HEK293T (cell line): ENCODE measurements around the gene ANO1.

Experiments used
- CTCF ChIA-PET: fragments of 350-600 bp; formaldehyde crosslinking; extraction: SDS; loops from one replicate; lab custom pipeline; 2021; ENCODE audit warnings: antibody characterized with exemption, inconsistent platforms; lab: Yijun Ruan, JAX
- POLR2A ChIA-PET: fragments of 350-600 bp; formaldehyde crosslinking; extraction: SDS; loops from one replicate; lab custom pipeline; 2020; ENCODE audit warnings: antibody characterized with exemption, inconsistent platforms; lab: Yijun Ruan, JAX
- DNase-seq: peaks from one replicate; pipeline ENCODE4 v3.0.0; 2012; ENCODE audit warnings: mixed read lengths; ENCODE audit errors: extremely low spot score
- ARNT ChIP-seq: fragments of 450-650 bp; IDR thresholded peaks from 2 replicates; pipeline ENCODE4 v1.6.1; 2017; ENCODE audit warnings: mild to moderate bottlenecking
- BHLHE40 ChIP-seq: fragments of 450-650 bp; IDR thresholded peaks from 2 replicates; pipeline ENCODE4 v1.6.1; 2016; ENCODE audit warnings: mild to moderate bottlenecking, moderate library complexity, borderline replicate concordance
- CTBP1 ChIP-seq: fragments of 450-650 bp; IDR thresholded peaks from 2 replicates; pipeline ENCODE4 v1.6.1; 2016; ENCODE audit warnings: borderline replicate concordance
- ELF4 ChIP-seq: fragments of 450-650 bp; IDR thresholded peaks from 2 replicates; pipeline ENCODE4 v1.6.1; 2017; ENCODE audit warnings: antibody characterized with exemption
- FOXA1 ChIP-seq: fragments of 450-650 bp; IDR thresholded peaks from 2 replicates; pipeline ENCODE4 v1.6.1; 2016; ENCODE audit warnings: mild to moderate bottlenecking
- FOXK2 ChIP-seq: fragments of 450-650 bp; IDR thresholded peaks from 2 replicates; pipeline ENCODE4 v1.6.1; 2016; ENCODE audit warnings: mild to moderate bottlenecking
- FOXM1 ChIP-seq: fragments of 450-650 bp; IDR thresholded peaks from 2 replicates; pipeline ENCODE4 v1.6.1; 2017; ENCODE audit warnings: mild to moderate bottlenecking, borderline replicate concordance
- HDGF ChIP-seq: fragments of 450-650 bp; IDR thresholded peaks from 2 replicates; pipeline ENCODE4 v1.6.1; 2017; ENCODE audit warnings: antibody characterized with exemption, borderline replicate concordance
- L3MBTL2 ChIP-seq: fragments of 450-650 bp; conservative IDR thresholded peaks from 2 replicates; pipeline ENCODE4 v1.6.1; 2016; ENCODE audit warnings: mild to moderate bottlenecking
- LEF1 ChIP-seq: fragments of 450-650 bp; IDR thresholded peaks from 2 replicates; pipeline ENCODE4 v1.6.1; 2017; ENCODE audit warnings: mild to moderate bottlenecking, borderline replicate concordance
- NFRKB ChIP-seq: fragments of 450-650 bp; IDR thresholded peaks from 2 replicates; pipeline ENCODE4 v1.6.1; 2016; ENCODE audit warnings: mild to moderate bottlenecking, moderate library complexity
- SP1 ChIP-seq: fragments of 450-650 bp; IDR thresholded peaks from 2 replicates; pipeline ENCODE4 v1.6.1; 2017
- SUZ12 ChIP-seq: fragments of 450-650 bp; IDR thresholded peaks from 2 replicates; pipeline ENCODE4 v1.6.1; 2016; ENCODE audit warnings: mild to moderate bottlenecking
- TARDBP ChIP-seq: fragments of 450-650 bp; IDR thresholded peaks from 2 replicates; pipeline ENCODE4 v1.6.1; 2016
- ZNF384 ChIP-seq: fragments of 450-650 bp; IDR thresholded peaks from 2 replicates; pipeline ENCODE4 v1.6.1; 2016
- TF ChIP-seq, protein P1 (sequence below): fragments of 450-650 bp; IDR thresholded peaks from 2 replicates; pipeline ENCODE4 v1.6.1; 2016

The ANO1 gene

DNA sequence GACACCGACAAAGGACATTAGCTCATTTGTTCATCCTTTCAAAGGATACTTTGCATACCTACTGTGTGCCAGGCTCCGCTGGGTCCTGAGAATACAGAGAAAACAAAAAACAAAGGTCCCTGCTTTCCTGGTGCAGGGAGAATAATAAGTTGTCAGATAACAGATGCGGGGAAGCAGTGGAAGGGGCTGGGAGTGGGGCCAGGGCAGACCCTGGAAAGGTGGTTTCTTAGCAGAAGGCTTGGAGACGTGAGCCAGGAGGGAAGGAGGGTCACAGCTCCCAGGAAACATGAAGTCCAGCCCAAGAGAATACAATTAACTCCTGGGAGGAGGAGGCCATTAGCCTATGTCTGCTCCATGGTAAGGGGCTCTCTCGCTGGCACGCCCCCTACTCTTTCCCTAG, 9.8 kb upstream of the ANO1 start:
- ChIA-PET CTCF (no interaction called here), POLR2A (no interaction called here)
- TF ChIP-seq, protein P1, sequence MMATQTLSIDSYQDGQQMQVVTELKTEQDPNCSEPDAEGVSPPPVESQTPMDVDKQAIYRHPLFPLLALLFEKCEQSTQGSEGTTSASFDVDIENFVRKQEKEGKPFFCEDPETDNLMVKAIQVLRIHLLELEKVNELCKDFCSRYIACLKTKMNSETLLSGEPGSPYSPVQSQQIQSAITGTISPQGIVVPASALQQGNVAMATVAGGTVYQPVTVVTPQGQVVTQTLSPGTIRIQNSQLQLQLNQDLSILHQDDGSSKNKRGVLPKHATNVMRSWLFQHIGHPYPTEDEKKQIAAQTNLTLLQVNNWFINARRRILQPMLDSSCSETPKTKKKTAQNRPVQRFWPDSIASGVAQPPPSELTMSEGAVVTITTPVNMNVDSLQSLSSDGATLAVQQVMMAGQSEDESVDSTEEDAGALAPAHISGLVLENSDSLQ: no peak
- DNase-seq: no peak

DNA sequence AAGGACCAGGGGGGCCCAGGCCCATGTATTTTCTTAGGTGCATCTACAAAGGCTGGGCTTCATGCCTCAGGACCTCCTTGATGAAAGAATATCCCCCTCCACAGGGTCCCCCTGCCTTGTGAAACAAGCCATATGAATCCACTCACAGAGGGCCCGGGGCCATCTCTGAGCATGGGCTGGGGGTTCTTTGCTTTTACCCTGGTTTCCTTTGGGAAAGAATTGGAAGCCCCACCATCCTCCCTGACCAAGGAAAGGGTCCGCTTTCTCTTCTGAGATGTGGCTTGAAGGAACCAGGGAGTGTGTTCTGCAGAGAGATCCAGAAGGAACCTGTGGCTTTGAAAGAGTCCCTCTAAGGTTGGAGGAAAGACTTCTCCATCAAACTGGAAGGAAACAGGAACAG, 9.2 kb upstream of the ANO1 start:
- CTCF ChIA-PET: interaction anchor here (0.6 kb wide), 1 partner anchor 257 kb away, joined by 3 read pairs; no protein-coding TSS in a partner anchor

DNA sequence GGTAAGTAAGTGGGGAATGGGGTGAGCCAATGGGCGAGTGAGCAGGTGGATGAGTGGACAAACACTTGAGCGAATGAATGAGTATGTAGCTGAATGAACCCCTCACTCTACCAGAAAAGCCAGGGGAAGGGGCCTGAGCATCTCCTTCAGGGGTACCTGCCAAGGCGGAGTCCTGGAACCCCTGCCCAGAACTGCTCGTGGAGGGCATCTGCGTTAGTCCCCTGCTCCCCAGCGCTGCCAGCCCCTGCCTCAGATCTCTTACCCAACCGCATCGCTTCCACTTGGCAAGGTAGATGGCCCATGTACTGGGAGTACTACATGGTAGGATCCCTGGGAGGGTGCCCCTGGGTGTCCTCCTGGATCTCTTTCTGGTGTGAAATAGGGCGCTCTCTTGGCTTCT, 7.4 kb upstream of the ANO1 start:
- no peak for DNase-seq
- ChIA-PET CTCF (no interaction called here), POLR2A (no interaction called here)
- TF ChIP-seq ARNT (no peak), FOXA1 (no peak), L3MBTL2 (no peak)

More for the DNA sequence above, 9.2 kb upstream of the ANO1 start:
- POLR2A ChIA-PET: no interaction called here
- TF ChIP-seq ARNT (no peak), FOXA1 (no peak), CTBP1 (no peak), BHLHE40 (no peak), NFRKB (no peak), HDGF (no peak), SP1 (no peak), LEF1 (no peak), SUZ12 (no peak), FOXM1 (no peak), FOXK2 (no peak), L3MBTL2 (no peak), TARDBP (no peak)
- TF ChIP-seq, protein P1: no peak
- no peak for DNase-seq

DNA sequence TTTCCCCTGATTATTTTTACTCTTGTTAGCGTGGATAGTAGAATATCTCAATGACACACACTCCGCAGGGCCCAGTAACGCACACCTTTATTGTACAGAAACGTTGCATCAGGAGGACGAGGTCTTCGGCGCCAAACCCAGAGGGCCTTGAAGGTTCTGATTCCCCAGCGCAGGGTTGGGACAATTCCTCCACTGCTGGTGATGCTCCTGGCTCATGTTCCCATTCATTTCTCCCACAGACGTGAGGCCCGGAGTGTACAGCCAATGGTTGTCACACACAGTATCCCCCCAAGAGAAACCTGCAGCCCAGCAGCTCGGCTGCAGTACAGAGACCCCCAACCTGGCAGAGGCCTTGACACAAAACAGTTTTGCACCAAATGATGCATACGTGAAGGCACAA, 6.1 kb upstream of the ANO1 start:
- POLR2A ChIA-PET: no interaction called here
- CTCF ChIA-PET: no interaction called here
- DNase-seq: no peak
- TF ChIP-seq, protein P1: no peak
- TF ChIP-seq FOXK2 (no peak), ELF4 (no peak), FOXM1 (no peak), FOXA1 (no peak)

DNA sequence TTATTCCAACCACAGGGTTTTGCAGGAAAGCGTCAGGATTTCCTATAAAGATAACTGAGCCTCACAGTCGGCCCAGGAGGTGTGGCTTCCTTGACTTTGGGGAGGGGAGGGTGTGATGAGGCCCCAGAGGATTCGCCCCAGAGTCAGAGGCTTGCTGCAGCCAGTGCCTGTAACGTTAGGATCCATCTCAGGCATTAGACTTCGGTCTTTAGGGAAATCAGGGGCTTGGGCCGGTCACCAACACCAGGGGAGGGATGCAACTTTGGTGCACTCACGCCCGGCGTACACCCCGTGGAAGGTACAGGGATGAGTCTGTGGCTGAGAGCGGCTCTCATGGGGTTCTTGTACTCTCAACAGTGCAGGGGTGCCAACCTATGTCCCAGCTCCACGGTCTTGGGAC, 5.7 kb upstream of the ANO1 start:
- POLR2A ChIA-PET: no interaction called here
- no peak for DNase-seq
- CTCF ChIA-PET: no interaction called here
- TF ChIP-seq HDGF (no peak), ELF4 (no peak), FOXK2 (no peak), FOXA1 (no peak), ARNT (no peak), SUZ12 (no peak), BHLHE40 (no peak), ZNF384 (no peak), NFRKB (no peak)
- TF ChIP-seq, protein P1: no peak

DNA sequence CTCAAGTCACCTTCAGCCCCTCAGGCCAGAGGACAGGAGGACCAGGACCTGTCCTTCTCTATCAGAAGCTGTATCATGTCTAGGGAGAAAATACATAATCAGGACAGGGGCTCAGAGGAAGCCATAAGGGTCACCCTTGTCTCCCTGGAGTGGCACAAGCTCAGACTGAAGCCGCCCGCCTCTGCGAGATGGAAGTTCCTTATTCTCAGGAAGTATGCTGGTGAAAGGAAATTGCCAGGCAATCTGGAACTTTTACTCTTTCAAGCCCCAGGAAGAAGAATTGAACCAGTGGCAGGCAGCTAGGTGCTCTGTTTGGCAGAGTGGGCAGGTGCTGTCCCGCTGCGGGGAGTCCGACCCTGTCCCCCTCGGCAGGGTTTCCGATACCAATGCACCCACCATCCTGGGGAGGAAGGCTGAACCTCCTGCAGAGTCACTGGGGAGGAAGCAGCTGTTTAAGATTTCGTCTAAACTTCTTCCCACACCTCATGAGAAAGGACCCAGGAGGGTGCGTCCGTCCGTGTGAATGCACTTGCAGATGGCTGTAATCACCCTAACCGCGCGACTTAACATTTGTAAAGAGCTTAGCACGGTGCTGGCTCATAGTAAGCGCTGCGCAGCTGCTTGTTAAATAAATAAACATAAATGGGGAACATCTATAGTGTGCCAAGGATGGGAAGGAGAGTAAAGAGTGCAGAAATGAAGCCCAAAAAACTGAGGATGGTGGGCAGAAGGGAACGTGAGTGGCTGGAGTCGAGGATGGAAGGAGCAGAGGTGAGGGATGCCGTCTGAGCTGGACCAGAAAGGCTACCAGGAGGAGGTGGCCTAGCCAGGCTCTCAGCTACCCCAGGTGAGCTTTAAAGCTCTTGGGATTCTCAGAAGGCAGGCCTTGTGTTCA, 5.0 kb upstream of the ANO1 start:
- TF ChIP-seq BHLHE40: no peak
- no peak for TF ChIP-seq LEF1
- no peak for TF ChIP-seq ZNF384
- TF ChIP-seq HDGF: no peak
- TF ChIP-seq FOXK2: no peak
- TF ChIP-seq SUZ12: no peak
- TF ChIP-seq ELF4: no peak
- no peak for TF ChIP-seq NFRKB
- no peak for TF ChIP-seq SP1
- TF ChIP-seq ARNT: no peak
- TF ChIP-seq FOXA1: no peak
- TF ChIP-seq, protein P1: no peak
- TF ChIP-seq CTBP1: no peak
- TF ChIP-seq L3MBTL2: no peak
- no peak for TF ChIP-seq TARDBP
- POLR2A ChIA-PET: no interaction called here
- no peak for DNase-seq
- CTCF ChIA-PET: no interaction called here
